HG03095 (cell line): ENCODE data around the gene RAP1GDS1.
"Not testable (repeated sequence)": the region's sequence is repeated elsewhere in the genome, so short reads cannot be mapped to it uniquely, and the experiment has no call there.

Source experiments
- ATAC-seq: cut with Tn5 transposase; IDR thresholded peaks from one replicate; pipeline ENCODE4 v1.9.1; 2021; ENCODE audit warnings: moderate library complexity; ENCODE audit not compliant: unreplicated experiment

The RAP1GDS1 gene

GRCh38 chr4:98288671-98289070 lies 27.5 kb downstream of the RAP1GDS1 start:
- peak; percentile 42 for ATAC-seq

- peak; percentile 45 for ATAC-seq
Observed at GRCh38 chr4:98289375-98289774, 28.2 kb downstream of the RAP1GDS1 start.

GRCh38 chr4:98290511-98290910 lies 29.3 kb downstream of the RAP1GDS1 start:
- no peak for ATAC-seq

GRCh38 chr4:98293104-98293887 lies 32.1 kb downstream of the RAP1GDS1 start:
- no peak for ATAC-seq

- ATAC-seq = no peak
Observed at GRCh38 chr4:98298022-98298421, 36.8 kb downstream of the RAP1GDS1 start.

- ATAC-seq = no peak
Observed at GRCh38 chr4:98300706-98301105, 39.5 kb downstream of the RAP1GDS1 start.

GRCh38 chr4:98305576-98305975 lies 44.4 kb downstream of the RAP1GDS1 start:
- ATAC-seq = no peak

GRCh38 chr4:98310867-98311266 lies 49.7 kb downstream of the RAP1GDS1 start:
- no peak for ATAC-seq

GRCh38 chr4:98311656-98312055 lies 50.5 kb downstream of the RAP1GDS1 start:
- no peak for ATAC-seq

GRCh38 chr4:98314791-98315565 lies 53.8 kb downstream of the RAP1GDS1 start:
- ATAC-seq = no peak

- ATAC-seq = no peak
Observed at GRCh38 chr4:98318521-98318920, 57.3 kb downstream of the RAP1GDS1 start.

- no peak for ATAC-seq
Observed at GRCh38 chr4:98319021-98319420, 57.8 kb downstream of the RAP1GDS1 start.

- ATAC-seq = no peak
Observed at GRCh38 chr4:98326168-98326567, 65.0 kb downstream of the RAP1GDS1 start.

- no peak for ATAC-seq
Observed at GRCh38 chr4:98327694-98328093, 66.5 kb downstream of the RAP1GDS1 start.

GRCh38 chr4:98329879-98330640 lies 68.9 kb downstream of the RAP1GDS1 start:
- not testable (repeated sequence) for ATAC-seq

GRCh38 chr4:98332017-98332416 lies 70.8 kb downstream of the RAP1GDS1 start:
- no peak for ATAC-seq

- no peak for ATAC-seq
Observed at GRCh38 chr4:98334461-98334860, 73.3 kb downstream of the RAP1GDS1 start.

- ATAC-seq = no peak
Observed at GRCh38 chr4:98338761-98339438, 77.7 kb downstream of the RAP1GDS1 start.

GRCh38 chr4:98341309-98341708 lies 80.1 kb downstream of the RAP1GDS1 start:
- ATAC-seq = no peak

- ATAC-seq = no peak
Observed at GRCh38 chr4:98343626-98344025, 82.4 kb downstream of the RAP1GDS1 start.

- no peak for ATAC-seq
Observed at GRCh38 chr4:98345838-98346237, 84.7 kb downstream of the RAP1GDS1 start.
